ENCODE data around the gene FTHL17. TPM values are rescaled to one million over a fixed set of nuclear protein-coding genes. Genes with fewer than 3 reads are reported as not detected.

The FTHL17 gene
- total RNA-seq, 4 donors from 2014 or later, result not detected

DNA sequence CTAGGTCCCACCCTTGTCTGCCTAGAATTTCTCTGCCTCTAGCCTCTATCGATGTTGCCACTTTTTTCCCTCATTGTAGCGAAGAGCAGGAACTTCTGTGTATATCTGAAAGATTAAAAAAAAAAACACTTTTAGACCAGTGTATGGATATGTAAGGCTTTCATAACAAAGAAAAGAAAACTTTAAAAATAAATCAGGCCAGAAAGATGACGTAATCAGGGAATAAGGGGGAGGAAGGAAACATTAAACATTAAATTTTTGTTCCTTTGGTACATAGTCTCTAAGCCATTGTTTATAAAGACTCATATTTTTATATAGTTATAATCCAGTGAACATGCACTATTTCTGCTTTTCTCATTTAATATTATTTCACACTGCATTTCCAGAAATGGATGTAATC lies 26.2 kb upstream of the FTHL17 start:
- TF ChIP-seq, protein P1, sequence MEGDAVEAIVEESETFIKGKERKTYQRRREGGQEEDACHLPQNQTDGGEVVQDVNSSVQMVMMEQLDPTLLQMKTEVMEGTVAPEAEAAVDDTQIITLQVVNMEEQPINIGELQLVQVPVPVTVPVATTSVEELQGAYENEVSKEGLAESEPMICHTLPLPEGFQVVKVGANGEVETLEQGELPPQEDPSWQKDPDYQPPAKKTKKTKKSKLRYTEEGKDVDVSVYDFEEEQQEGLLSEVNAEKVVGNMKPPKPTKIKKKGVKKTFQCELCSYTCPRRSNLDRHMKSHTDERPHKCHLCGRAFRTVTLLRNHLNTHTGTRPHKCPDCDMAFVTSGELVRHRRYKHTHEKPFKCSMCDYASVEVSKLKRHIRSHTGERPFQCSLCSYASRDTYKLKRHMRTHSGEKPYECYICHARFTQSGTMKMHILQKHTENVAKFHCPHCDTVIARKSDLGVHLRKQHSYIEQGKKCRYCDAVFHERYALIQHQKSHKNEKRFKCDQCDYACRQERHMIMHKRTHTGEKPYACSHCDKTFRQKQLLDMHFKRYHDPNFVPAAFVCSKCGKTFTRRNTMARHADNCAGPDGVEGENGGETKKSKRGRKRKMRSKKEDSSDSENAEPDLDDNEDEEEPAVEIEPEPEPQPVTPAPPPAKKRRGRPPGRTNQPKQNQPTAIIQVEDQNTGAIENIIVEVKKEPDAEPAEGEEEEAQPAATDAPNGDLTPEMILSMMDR (IDR thresholded peaks at IDR 0.05; ENCODE audit: low read depth), result no peak

DNA sequence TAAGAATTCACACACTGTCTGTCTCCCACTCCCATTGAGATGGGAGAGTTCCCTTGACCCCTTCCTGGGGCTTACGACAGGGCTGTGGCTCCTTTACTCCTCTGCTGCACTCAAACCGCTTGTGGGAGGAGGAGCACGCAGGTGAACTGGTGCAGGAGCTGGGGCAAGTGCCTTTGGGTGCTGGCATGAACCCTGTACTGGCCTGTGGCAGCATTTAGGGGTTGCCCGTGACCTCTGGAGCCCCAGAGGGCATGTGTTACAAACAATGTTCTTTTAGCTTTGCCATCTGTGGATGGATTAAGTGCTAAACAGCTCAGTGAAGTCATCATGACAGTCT lies 21.8 kb upstream of the FTHL17 start:
- TF ChIP-seq, protein P1 (IDR thresholded peaks at IDR 0.05; ENCODE audit: low read depth), result no peak

DNA sequence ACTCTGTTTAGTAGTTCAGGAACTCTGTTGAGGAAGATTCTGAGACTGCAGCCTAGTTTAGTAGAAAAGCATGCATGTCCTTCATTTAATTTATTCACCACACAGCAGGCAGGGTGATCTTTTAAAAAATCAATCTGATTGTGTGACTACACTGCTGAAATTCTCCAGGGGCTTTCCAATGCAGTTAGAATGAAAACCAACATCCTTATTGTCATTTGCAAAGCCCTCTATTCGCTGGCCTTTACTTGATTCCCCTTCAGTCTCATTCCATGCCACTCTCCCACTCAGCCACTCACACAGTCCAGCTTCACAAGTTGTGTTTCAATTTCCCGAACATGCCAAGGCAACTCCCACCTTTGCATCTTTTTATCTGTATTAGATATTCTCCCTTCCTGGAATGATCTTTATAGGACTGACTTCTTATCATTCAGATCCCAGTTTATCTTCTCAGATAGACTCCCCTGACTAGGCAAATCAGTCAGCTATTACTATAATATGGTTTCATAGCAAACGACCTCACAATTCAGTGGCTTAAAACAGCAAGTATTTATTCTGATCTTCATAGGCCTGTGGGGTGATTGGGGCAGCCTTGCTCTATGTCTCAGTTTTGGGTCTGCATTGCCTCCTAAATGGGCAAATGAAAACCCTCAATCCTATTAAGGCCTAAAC lies 21.3 kb upstream of the FTHL17 start:
- TF ChIP-seq, protein P1 (IDR thresholded peaks at IDR 0.05; ENCODE audit: low read depth), result no peak

DNA sequence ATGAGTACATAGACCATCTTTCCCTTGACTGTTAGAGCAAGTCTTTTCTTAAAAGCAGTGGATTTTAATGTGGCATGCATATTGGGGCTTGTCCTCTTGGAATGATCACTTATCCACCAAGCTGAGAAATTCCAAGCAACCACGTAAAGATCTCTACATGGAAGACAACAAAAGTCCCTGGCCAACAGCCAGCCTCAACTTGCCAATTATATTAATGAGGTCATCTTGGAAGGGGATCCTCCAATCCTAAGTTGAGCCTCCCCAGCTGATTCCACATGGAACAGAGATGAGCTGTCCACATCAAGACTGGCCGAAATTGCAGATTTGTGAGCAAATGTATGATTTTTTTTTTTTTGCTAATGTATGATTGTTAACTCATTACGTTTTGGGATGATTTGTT lies 20.6 kb upstream of the FTHL17 start:
- TF ChIP-seq, protein P1 (IDR thresholded peaks at IDR 0.05; ENCODE audit: low read depth), result no peak

DNA sequence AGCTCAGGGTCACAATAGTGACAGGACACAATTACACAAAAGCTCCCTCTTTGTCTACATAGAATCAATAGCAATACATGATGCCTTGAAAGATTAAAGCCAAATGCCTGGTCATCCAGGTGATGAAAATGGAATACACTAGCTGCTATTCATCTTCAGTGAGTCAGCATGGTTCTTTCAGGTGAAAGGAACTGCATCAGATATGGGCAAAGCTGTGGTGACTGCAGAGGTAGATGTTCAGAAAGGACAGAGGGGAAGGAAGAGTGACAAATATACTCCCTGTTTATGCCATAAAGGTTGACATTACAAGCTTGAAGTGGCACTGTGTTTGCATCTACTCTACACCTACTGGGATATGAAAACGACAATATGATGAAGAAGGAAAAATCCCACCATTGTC lies 20.0 kb upstream of the FTHL17 start:
- TF ChIP-seq, protein P1 (IDR thresholded peaks at IDR 0.05; ENCODE audit: low read depth), result no peak

DNA sequence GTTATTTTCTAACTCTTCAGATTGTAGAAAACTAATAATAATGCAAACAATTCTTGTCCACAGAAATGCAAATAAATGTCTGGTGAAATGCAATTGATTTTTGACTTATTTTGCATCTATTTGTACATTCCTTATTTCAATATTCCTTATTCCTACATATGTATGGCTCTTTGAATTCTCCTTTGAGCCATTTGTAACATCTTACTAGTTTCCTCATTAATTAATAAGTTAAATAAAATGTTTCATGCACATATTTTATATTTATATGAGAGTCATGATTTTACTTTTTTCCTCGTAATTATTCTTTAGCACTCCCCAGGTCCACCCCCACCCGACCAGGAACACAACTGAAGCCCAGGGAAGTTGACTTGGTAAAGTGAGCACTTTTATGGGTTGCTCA lies 2.7 kb upstream of the FTHL17 start:
- TF ChIP-seq, protein P1 (IDR thresholded peaks at IDR 0.05; ENCODE audit: low read depth), result no peak

DNA sequence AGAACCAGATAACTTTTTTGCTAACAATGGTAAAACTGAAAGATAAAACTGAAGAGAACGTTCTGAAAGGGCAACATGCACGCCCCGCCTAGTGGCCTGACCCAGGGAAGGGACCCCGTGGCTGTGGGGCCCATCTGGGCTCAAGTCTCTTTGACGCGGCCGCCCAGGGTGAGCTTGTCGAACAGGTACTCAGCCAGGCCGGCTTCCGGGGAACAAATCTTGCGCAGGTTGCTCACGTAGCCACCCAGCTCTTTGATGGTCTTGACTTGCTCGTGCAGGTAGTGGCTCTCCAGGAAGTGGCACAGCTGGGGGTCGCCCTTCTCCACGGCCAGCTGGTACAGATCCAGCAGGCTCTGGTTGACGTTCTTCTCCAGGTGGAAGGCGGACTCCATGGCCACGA lies 579 bp downstream of the FTHL17 start:
- TF ChIP-seq, protein P1 (IDR thresholded peaks at IDR 0.05; ENCODE audit: low read depth), result no peak

Measured in subcutaneous adipose tissue (tissue), 4 donors.